ENCODE results near the gene CCDC13.

The CCDC13 gene

DNA sequence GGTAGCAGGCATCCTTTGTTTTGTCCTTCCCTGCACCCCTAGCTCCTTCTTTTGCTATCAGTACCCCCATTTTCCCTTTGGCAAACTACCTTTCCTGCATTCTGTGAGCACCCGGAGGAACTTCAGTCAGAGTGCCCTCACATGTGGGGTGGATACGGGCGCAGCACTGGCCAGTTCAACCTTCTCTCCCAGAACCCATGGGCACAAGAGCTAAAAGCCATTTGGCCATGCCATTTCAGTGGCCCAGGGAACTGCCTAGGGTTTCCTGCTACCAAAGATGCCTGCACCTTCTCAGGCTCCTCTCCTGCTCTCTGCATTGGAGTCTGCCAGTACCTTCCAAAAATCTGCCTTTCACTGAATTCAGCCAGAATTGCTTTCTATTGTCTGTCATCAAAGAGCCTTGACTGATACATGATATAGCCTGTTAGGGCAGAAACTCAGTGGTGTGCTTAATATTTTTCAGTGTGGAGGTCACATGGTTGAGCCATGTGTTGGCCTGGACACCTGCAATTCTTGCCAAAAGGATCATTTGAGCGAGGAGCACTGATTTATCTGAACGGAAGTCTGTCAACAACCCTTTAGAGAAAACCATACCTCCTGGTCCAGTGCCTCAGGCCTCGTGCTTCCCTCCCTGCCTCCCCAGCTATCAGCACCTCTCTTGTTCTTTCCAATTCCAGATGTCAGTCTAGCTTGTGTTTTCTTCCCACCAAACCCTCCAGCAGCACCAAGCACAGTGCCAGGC is 43.5 kb downstream of the CCDC13 start:
- Histone ChIP-seq H3K9ac (ENCODE audit: low read depth, low read length, poor library complexity) (no peak overlapping the region), H4K91ac (ENCODE audit: low read depth, low read length, poor library complexity) (no peak overlapping the region), H2AFZ (ENCODE audit: low read length) (no peak overlapping the region), H2BK12ac (ENCODE audit: low read length) (no peak overlapping the region), H4K8ac (ENCODE audit: low read depth, low read length) (no peak overlapping the region), H3K14ac (ENCODE audit: low read length) (no peak overlapping the region), H3K23ac (ENCODE audit: low read depth, low read length, poor library complexity) (no peak overlapping the region), H3K27ac (replicated peaks; ENCODE audit: low read length) (no peak overlapping the region), H2BK120ac (ENCODE audit: low read depth, low read length) (no peak overlapping the region), H2BK5ac (ENCODE audit: low read length) (no peak overlapping the region), H2AK5ac (ENCODE audit: low read depth, low read length) (no peak overlapping the region), H2BK15ac (ENCODE audit: low read length) (no peak overlapping the region), H3K27me3 (ENCODE audit: control insufficient read depth in 3 of 3, insufficient read depth in 3 of 3, low read depth in 1 of 3, low read length in 3 of 3) (peaks cover 0 to 28% (median 2%) of the 10 kb centered on the region in 3 experiments), H3K4me1 (ENCODE audit: control insufficient read depth in 2 of 2, insufficient read depth in 1 of 2, low read depth in 1 of 2, low read length in 2 of 2) (peaks cover 7 to 19% of the 10 kb centered on the region in 2 donors), H3K4me3 (ENCODE audit: low read length in 2 of 2) (no peak overlapping the region), H3K18ac (ENCODE audit: low read length) (no peak overlapping the region), H3K79me1 (ENCODE audit: low read depth, low read length) (no peaks in the 10 kb centered on the region), H3K9me3 (replicated peaks in 1 of 2; ENCODE audit: control insufficient read depth in 2 of 2, insufficient read depth in 1 of 2, low read depth in 1 of 2, low read length in 2 of 2) (no peaks in the 10 kb centered on the region), H3K36me3 (replicated peaks in 1 of 2; ENCODE audit: control insufficient read depth in 2 of 2, insufficient read depth in 2 of 2, low read length in 2 of 2) (no peaks in the 10 kb centered on the region), H3K4me2 (ENCODE audit: insufficient read depth, low read length, poor library complexity, severe bottlenecking) (no peak overlapping the region), H3K4ac (ENCODE audit: low read length) (no peak overlapping the region)
- no peak for DNase-seq (ENCODE audit: low spot score)
- WGBS, 2 donors (ENCODE audit: extremely low coverage in 2 of 2, insufficient read length in 2 of 2, insufficient replicate concordance in 1 of 2): no CpG with 5 or more reads among the region's 6 CpGs

- no peak overlapping the region for H3K18ac ChIP-seq (ENCODE audit: low read length)
- H3K79me1 ChIP-seq (ENCODE audit: low read depth, low read length): no peaks in the 10 kb centered on the region
- H3K4me2 ChIP-seq (ENCODE audit: insufficient read depth, low read length, poor library complexity, severe bottlenecking): no peak overlapping the region
- H4K8ac ChIP-seq (ENCODE audit: low read depth, low read length): no peak overlapping the region
- H4K91ac ChIP-seq (ENCODE audit: low read depth, low read length, poor library complexity): no peak overlapping the region
- no peaks in the 10 kb centered on the region for H3K36me3 ChIP-seq (replicated peaks in 1 of 2; ENCODE audit: control insufficient read depth in 2 of 2, insufficient read depth in 2 of 2, low read length in 2 of 2)
- H3K27me3 ChIP-seq (ENCODE audit: control insufficient read depth in 3 of 3, insufficient read depth in 3 of 3, low read depth in 1 of 3, low read length in 3 of 3): peaks cover 0 to 28% (median 2%) of the 10 kb centered on the region in 3 experiments
- H2AK5ac ChIP-seq (ENCODE audit: low read depth, low read length): no peak overlapping the region
- H2BK15ac ChIP-seq (ENCODE audit: low read length): no peak overlapping the region
- H3K9me3 ChIP-seq (replicated peaks in 1 of 2; ENCODE audit: control insufficient read depth in 2 of 2, insufficient read depth in 1 of 2, low read depth in 1 of 2, low read length in 2 of 2): no peaks in the 10 kb centered on the region
- no CpG with 5 or more reads among the region's 3 CpGs for WGBS, 2 donors (ENCODE audit: extremely low coverage in 2 of 2, insufficient read length in 2 of 2, insufficient replicate concordance in 1 of 2)
- H3K14ac ChIP-seq (ENCODE audit: low read length): no peak overlapping the region
- H3K4me3 ChIP-seq (ENCODE audit: low read length in 2 of 2): no peak overlapping the region
- no peak overlapping the region for H2BK12ac ChIP-seq (ENCODE audit: low read length)
- no peak for DNase-seq (ENCODE audit: low spot score)
- H3K4ac ChIP-seq (ENCODE audit: low read length): no peak overlapping the region
- H3K4me1 ChIP-seq (ENCODE audit: control insufficient read depth in 2 of 2, insufficient read depth in 1 of 2, low read depth in 1 of 2, low read length in 2 of 2): peaks cover 7 to 17% of the 10 kb centered on the region in 2 donors
- no peak overlapping the region for H3K23ac ChIP-seq (ENCODE audit: low read depth, low read length, poor library complexity)
- H2AFZ ChIP-seq (ENCODE audit: low read length): no peak overlapping the region
- no peak overlapping the region for H3K27ac ChIP-seq (replicated peaks; ENCODE audit: low read length)
- no peak overlapping the region for H3K9ac ChIP-seq (ENCODE audit: low read depth, low read length, poor library complexity)
- no peak overlapping the region for H2BK5ac ChIP-seq (ENCODE audit: low read length)
- H2BK120ac ChIP-seq (ENCODE audit: low read depth, low read length): no peak overlapping the region
These were observed 44.2 kb downstream of the CCDC13 start for GRCh38 chr3:42728668-42729364.

DNA sequence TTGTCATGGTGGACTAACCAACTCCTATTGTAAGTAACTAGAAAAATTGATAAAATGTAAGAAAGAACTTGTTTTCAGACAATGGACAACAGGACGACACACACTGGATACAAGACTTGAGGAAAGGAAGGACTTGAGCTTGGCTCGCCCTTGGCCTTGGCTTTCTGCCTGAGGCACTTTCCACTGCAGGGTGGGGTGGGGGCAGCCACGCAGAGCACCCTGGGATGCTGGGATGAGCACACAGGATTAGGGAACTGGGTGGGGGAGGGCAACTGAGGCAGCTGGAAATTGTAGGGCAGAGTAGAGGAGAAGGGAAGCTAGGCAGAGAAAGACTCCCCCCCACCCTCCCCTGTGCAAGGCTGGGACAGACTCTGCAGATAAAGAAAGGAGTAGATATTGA is 45.0 kb downstream of the CCDC13 start:
- DNase-seq (ENCODE audit: low spot score): no peak

GRCh38 chr3:42725454-42725853 is 47.6 kb downstream of the CCDC13 start:
- no peaks in the 10 kb centered on the region for H3K36me3 ChIP-seq (replicated peaks in 1 of 2; ENCODE audit: control insufficient read depth in 2 of 2, insufficient read depth in 2 of 2, low read length in 2 of 2)
- H3K4me2 ChIP-seq (ENCODE audit: insufficient read depth, low read length, poor library complexity, severe bottlenecking): no peak overlapping the region
- H3K9me3 ChIP-seq (replicated peaks in 1 of 2; ENCODE audit: control insufficient read depth in 2 of 2, insufficient read depth in 1 of 2, low read depth in 1 of 2, low read length in 2 of 2): no peaks in the 10 kb centered on the region
- no peak overlapping the region for H4K91ac ChIP-seq (ENCODE audit: low read depth, low read length, poor library complexity)
- no peak overlapping the region for H2BK12ac ChIP-seq (ENCODE audit: low read length)
- H3K18ac ChIP-seq (ENCODE audit: low read length): no peak overlapping the region
- H3K79me1 ChIP-seq (ENCODE audit: low read depth, low read length): no peaks in the 10 kb centered on the region
- no peak overlapping the region for H4K8ac ChIP-seq (ENCODE audit: low read depth, low read length)
- H3K9ac ChIP-seq (ENCODE audit: low read depth, low read length, poor library complexity): no peak overlapping the region
- H3K27ac ChIP-seq (replicated peaks; ENCODE audit: low read length): no peak overlapping the region
- H3K14ac ChIP-seq (ENCODE audit: low read length): no peak overlapping the region
- no peak for DNase-seq (ENCODE audit: low spot score)
- H2BK120ac ChIP-seq (ENCODE audit: low read depth, low read length): no peak overlapping the region
- no peak overlapping the region for H2AK5ac ChIP-seq (ENCODE audit: low read depth, low read length)
- no peak overlapping the region for H3K4me3 ChIP-seq (ENCODE audit: low read length in 2 of 2)
- no peak overlapping the region for H2BK15ac ChIP-seq (ENCODE audit: low read length)
- H2BK5ac ChIP-seq (ENCODE audit: low read length): no peak overlapping the region
- no peaks in the 10 kb centered on the region for H3K4me1 ChIP-seq (ENCODE audit: control insufficient read depth in 2 of 2, insufficient read depth in 1 of 2, low read depth in 1 of 2, low read length in 2 of 2)
- no CpG with 5 or more reads among the region's 2 CpGs for WGBS, 2 donors (ENCODE audit: extremely low coverage in 2 of 2, insufficient read length in 2 of 2, insufficient replicate concordance in 1 of 2)
- H2AFZ ChIP-seq (ENCODE audit: low read length): no peak overlapping the region
- H3K27me3 ChIP-seq (ENCODE audit: control insufficient read depth in 3 of 3, insufficient read depth in 3 of 3, low read depth in 1 of 3, low read length in 3 of 3): peaks cover 0 to 18% (median 2%) of the 10 kb centered on the region in 3 experiments
- H3K4ac ChIP-seq (ENCODE audit: low read length): no peak overlapping the region
- H3K23ac ChIP-seq (ENCODE audit: low read depth, low read length, poor library complexity): no peak overlapping the region

More for the DNA sequence above, 45.0 kb downstream of the CCDC13 start:
- H2AFZ ChIP-seq (ENCODE audit: low read length): no peak overlapping the region
- H2BK5ac ChIP-seq (ENCODE audit: low read length): no peak overlapping the region
- peaks cover 0 to 28% (median 2%) of the 10 kb centered on the region in 3 experiments for H3K27me3 ChIP-seq (ENCODE audit: control insufficient read depth in 3 of 3, insufficient read depth in 3 of 3, low read depth in 1 of 3, low read length in 3 of 3)
- H4K8ac ChIP-seq (ENCODE audit: low read depth, low read length): no peak overlapping the region
- H3K18ac ChIP-seq (ENCODE audit: low read length): no peak overlapping the region
- no peak overlapping the region for H3K23ac ChIP-seq (ENCODE audit: low read depth, low read length, poor library complexity)
- H3K9me3 ChIP-seq (replicated peaks in 1 of 2; ENCODE audit: control insufficient read depth in 2 of 2, insufficient read depth in 1 of 2, low read depth in 1 of 2, low read length in 2 of 2): no peaks in the 10 kb centered on the region
- H3K4ac ChIP-seq (ENCODE audit: low read length): no peak overlapping the region
- H3K4me2 ChIP-seq (ENCODE audit: insufficient read depth, low read length, poor library complexity, severe bottlenecking): no peak overlapping the region
- H3K4me3 ChIP-seq (ENCODE audit: low read length in 2 of 2): no peak overlapping the region
- H3K36me3 ChIP-seq (replicated peaks in 1 of 2; ENCODE audit: control insufficient read depth in 2 of 2, insufficient read depth in 2 of 2, low read length in 2 of 2): no peaks in the 10 kb centered on the region
- H3K14ac ChIP-seq (ENCODE audit: low read length): no peak overlapping the region
- no peaks in the 10 kb centered on the region for H3K79me1 ChIP-seq (ENCODE audit: low read depth, low read length)
- no peak overlapping the region for H2BK12ac ChIP-seq (ENCODE audit: low read length)
- H2AK5ac ChIP-seq (ENCODE audit: low read depth, low read length): no peak overlapping the region
- H3K27ac ChIP-seq (replicated peaks; ENCODE audit: low read length): no peak overlapping the region
- no peak overlapping the region for H2BK15ac ChIP-seq (ENCODE audit: low read length)
- WGBS, 2 donors (ENCODE audit: extremely low coverage in 2 of 2, insufficient read length in 2 of 2, insufficient replicate concordance in 1 of 2): no CpG with 5 or more reads among the region's 3 CpGs
- H2BK120ac ChIP-seq (ENCODE audit: low read depth, low read length): no peak overlapping the region
- no peak overlapping the region for H3K9ac ChIP-seq (ENCODE audit: low read depth, low read length, poor library complexity)
- H4K91ac ChIP-seq (ENCODE audit: low read depth, low read length, poor library complexity): no peak overlapping the region
- H3K4me1 ChIP-seq (ENCODE audit: control insufficient read depth in 2 of 2, insufficient read depth in 1 of 2, low read depth in 1 of 2, low read length in 2 of 2): peaks cover under 1 to 13% of the 10 kb centered on the region in 2 donors
